Pancreas (tissue), 10 donors: ENCODE data around the gene SLC24A4. TPM values are rescaled to one million over a fixed set of nuclear protein-coding genes. Genes with fewer than 3 reads are reported as not detected.

Source experiments
- ATAC-seq, 4 donors: fragments of 200-7000 bp; cut with Tn5 transposase; one replicate each; pipeline versions ENCODE4 v1.8.0 to v1.9.1; 2020; ENCODE audit warnings: mild to moderate bottlenecking in 4 of 4, moderate library complexity in 4 of 4
- DNase-seq, 6 donors: peaks; one replicate each; pipeline ENCODE4 v3.0.0-alpha.2; 2020
- FAIRE-seq: peaks from 2 replicates; lab custom pipeline; 2012; peaks lifted over from hg19 to GRCh38; lab: Jason Lieb, UNC
- H3K27ac ChIP-seq, 4 donors: fragments of 200-600 bp; sonication (generic); 1 replicate in 3 of 4; 2 replicates in 1 of 4; pipeline versions ENCODE4 v1.5.0 to v1.8.0; 2020
- H3K27me3 ChIP-seq, 4 donors: fragments of 200-600 bp; one replicate each; pipeline ENCODE4 v1.8.0; 2021
- H3K36me3 ChIP-seq, 3 donors: fragments of 200-600 bp; sonication (generic) in 1 of 3; one replicate each; pipeline versions ENCODE4 v1.5.0 to v1.8.0; 2020 to 2021
- H3K4me1 ChIP-seq, 3 donors: fragments of 200-600 bp; one replicate each; pipeline ENCODE4 v1.8.0; 2021
- H3K4me3 ChIP-seq, 4 donors: fragments of 200-600 bp; sonication (generic) in 2 of 4; one replicate each; pipeline versions ENCODE4 v1.5.0 to v1.8.0; 2020 to 2021
- H3K9me3 ChIP-seq, 4 donors: fragments of 200-600 bp; one replicate each; pipeline ENCODE4 v1.8.0; 2021
- WGBS, 2 donors: extraction: QIAGEN DNeasy Blood & Tissue Kit; methylation state at CpG; one replicate each; pipeline ENCODE4 v1.1.7; 2013; 5-methylcytosine and 5-hydroxymethylcytosine counted together
- intact Hi-C, 3 donors: fragments of 100-400 bp; cut with DNase I; formaldehyde crosslinking; loops; one replicate each; pipeline versions ENCODE4 v1.11.1 to v1.14.2; 2022
- polyA plus RNA-seq, 2 donors: library from polyadenylated mRNA; stranded (reverse); fragments of 200-250 nt; gene quantifications; one replicate each; pipeline ENCODE4 v1.2.3, GENCODE V29; 2013
- total RNA-seq, 6 donors: library from RNA; stranded (reverse); fragmentation: NEBNext Ultra II Directional in 4 of 6; extraction: Animal tissue kit (Norgen Biotek cat#: 25700) in 4 of 6; gene quantifications; one replicate each; pipeline versions ENCODE4 v1.2.1 to v1.2.4, GENCODE V29; 2021 to 2023
- TF ChIP-seq, protein P1 (sequence below), 4 donors: fragments of 200-600 bp; sonication (generic) in 3 of 4; IDR thresholded peaks; one replicate each; pipeline versions ENCODE4 v1.5.0 to v1.8.0; 2021; ENCODE audit warnings: antibody characterized with exemption in 4 of 4
- donor health status: healthy with polysubstance abuse.
- donor health status: DM: no; HTN: no; CAD: no; lungs with moderate emphysema.
- donor health status: DM: no; HTN: no; CAD: no.
- donor health status: control.
- donor health status: control.
- donor health status: Bipolar disorder and iron deficiency.
- donor health status: DM: yes; HTN: yes; CAD: no.
- donor health status: DM: no; HTN: no; CAD: no.
- donor health status: DM: no; HTN: no; CAD: no.
- donor health status: DM: yes; HTN: yes; CAD: no.

Gene SLC24A4
- total and polyA plus RNA-seq, 8 donors: 0.04 to 0.14 (median 0.07) TPM

DNA sequence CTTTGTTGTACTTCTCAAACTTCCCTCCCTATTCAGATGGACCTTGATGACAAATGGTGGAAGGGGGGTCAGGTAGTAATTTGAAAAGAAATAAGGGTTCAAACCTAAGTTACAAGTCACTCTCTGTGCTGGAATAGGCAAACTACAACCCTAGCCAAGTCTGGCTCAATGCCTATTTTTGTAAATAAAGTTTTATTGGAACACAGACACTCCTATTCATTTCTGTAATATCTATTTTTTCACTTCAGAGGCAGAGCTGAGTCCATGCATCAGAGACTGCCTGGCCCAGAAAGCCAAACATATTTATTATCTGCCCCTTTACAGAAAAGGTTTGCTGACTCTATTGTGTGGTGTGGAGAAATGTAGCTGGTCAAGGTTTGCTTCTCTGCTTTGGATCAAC, 112.2 kb downstream of the SLC24A4 start:
- ATAC-seq (no peak), DNase-seq (no peak), FAIRE-seq (no peak)
- intact Hi-C loops: no loop called here
- Histone ChIP-seq H3K4me3 (no peak overlapping the region), H3K9me3 (no peaks in the 10 kb centered on the region), H3K27me3 (no peaks in the 10 kb centered on the region), H3K4me1 (no peaks in the 10 kb centered on the region), H3K27ac (no peak overlapping the region), H3K36me3 (no peaks in the 10 kb centered on the region)
- TF ChIP-seq, protein P1, sequence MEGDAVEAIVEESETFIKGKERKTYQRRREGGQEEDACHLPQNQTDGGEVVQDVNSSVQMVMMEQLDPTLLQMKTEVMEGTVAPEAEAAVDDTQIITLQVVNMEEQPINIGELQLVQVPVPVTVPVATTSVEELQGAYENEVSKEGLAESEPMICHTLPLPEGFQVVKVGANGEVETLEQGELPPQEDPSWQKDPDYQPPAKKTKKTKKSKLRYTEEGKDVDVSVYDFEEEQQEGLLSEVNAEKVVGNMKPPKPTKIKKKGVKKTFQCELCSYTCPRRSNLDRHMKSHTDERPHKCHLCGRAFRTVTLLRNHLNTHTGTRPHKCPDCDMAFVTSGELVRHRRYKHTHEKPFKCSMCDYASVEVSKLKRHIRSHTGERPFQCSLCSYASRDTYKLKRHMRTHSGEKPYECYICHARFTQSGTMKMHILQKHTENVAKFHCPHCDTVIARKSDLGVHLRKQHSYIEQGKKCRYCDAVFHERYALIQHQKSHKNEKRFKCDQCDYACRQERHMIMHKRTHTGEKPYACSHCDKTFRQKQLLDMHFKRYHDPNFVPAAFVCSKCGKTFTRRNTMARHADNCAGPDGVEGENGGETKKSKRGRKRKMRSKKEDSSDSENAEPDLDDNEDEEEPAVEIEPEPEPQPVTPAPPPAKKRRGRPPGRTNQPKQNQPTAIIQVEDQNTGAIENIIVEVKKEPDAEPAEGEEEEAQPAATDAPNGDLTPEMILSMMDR (IDR thresholded peaks at IDR 0.05): no peak

DNA sequence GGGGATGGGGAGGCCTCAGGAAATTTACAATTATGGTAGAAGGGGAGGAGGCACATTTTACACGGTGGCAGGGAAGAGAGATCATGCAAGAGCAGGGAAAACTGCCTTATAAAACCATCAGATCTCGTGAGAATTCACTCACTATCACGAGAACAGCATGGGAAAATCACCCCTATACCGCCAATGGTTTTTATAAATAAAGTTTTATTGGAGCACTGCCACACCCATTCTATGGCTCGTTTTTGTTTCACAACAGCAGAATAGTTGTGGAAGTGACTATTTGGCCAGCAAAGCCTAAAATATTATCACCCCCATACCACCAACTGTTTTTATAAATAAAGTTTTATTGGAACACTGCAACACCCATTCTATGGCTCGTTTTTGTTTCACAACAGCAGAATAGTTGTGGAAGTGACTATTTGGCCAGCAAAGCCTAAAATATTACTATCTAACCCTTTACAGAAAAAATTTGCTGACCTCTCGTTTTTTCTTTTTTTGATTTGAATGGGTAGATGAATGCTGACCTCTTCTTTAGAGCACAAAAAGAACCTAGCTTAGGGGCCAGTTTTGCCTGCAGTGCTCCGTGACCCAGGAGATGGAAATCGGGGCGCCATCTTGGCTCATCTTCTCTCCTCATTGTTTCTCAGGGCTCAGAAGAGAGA, 113.3 kb downstream of the SLC24A4 start:
- DNase-seq: no peak
- Histone ChIP-seq H3K4me1 (no peaks in the 10 kb centered on the region), H3K27ac (no peak overlapping the region), H3K9me3 (no peaks in the 10 kb centered on the region), H3K27me3 (no peaks in the 10 kb centered on the region), H3K4me3 (no peak overlapping the region), H3K36me3 (no peaks in the 10 kb centered on the region)
- intact Hi-C loops: no loop called here
- no peak for ATAC-seq
- no peak for FAIRE-seq
- WGBS, 2 donors: 53 to 55% methylated on average over 10 of the region's 10 CpGs
- TF ChIP-seq, protein P1 (IDR thresholded peaks at IDR 0.05): no peak

DNA sequence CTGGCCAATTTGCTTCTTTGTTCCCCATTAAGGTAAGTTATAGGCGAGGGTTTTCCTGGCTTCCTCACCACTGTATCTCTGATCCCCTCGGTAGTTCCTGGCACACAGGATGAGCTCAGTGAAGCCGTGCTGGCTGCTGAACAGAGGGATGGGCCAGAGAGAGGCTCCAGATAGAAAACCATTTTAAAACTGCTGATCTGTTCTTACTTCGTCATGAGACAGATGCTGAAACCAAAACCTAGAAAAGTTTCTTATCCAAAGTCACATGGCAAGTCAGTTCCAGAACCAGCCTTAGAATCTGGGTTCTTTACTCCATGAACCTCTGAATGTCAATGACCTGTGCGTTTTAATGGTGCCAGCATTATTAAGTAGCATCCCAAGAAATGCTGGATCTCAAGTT, 114.3 kb downstream of the SLC24A4 start:
- H3K36me3 ChIP-seq: no peaks in the 10 kb centered on the region
- ATAC-seq: no peak
- DNase-seq: no peak
- FAIRE-seq: no peak
- TF ChIP-seq, protein P1 (IDR thresholded peaks at IDR 0.05): no peak
- H3K27me3 ChIP-seq: no peaks in the 10 kb centered on the region
- H3K4me3 ChIP-seq: no peak overlapping the region
- H3K27ac ChIP-seq: no peak overlapping the region
- intact Hi-C loops: no loop called here
- no peaks in the 10 kb centered on the region for H3K4me1 ChIP-seq
- no peaks in the 10 kb centered on the region for H3K9me3 ChIP-seq
- 54 to 58% methylated on average over 5 of the region's 5 CpGs for WGBS, 2 donors

DNA sequence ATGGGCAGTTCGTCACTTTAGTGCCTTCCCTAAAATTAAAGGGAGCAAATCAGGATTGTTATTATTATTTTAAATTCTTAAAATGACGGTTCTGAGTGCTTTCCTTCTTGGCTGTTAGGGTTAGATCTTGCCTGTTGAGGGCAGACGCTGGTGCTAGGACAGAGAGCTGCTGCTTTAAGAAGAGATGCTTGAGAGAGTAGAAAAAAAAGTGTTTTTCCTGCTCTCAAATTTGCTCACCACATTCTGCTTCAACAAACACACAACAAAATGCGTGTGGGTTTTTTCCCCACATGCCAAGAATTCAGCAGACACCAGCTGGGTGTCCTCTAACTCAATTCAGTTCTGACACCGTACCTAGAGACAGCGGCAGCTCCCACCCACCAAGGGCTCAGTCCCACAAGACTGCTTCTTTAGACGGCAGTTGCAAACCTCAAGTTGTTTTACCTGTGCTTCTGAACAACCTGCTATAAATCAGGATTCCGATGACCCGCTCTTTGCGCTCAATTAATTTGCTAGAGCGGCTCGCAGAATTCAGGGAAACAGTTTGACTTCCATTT, 114.8 kb downstream of the SLC24A4 start:
- H3K27ac ChIP-seq: no peak overlapping the region
- FAIRE-seq (no peak), ATAC-seq (no peak), DNase-seq (no peak)
- no peaks in the 10 kb centered on the region for H3K9me3 ChIP-seq
- no peaks in the 10 kb centered on the region for H3K27me3 ChIP-seq
- H3K4me3 ChIP-seq: no peak overlapping the region
- TF ChIP-seq, protein P1 (IDR thresholded peaks at IDR 0.05): no peak
- 57 to 68% methylated on average over 12 of the region's 12 CpGs for WGBS, 2 donors
- no peaks in the 10 kb centered on the region for H3K36me3 ChIP-seq
- intact Hi-C loops: no loop called here
- no peaks in the 10 kb centered on the region for H3K4me1 ChIP-seq
